OCI-LY3 (cell line): ENCODE results near the gene EWSR1.

Experiments used
- CTCF ChIP-seq: fragments of 200-600, 300-600 bp; sonication (generic); IDR thresholded peaks from 2 replicates; pipeline ENCODE4 v1.5.1; 2014; ENCODE audit warnings: antibody characterized with exemption, low read length, low read depth
- EZH2phosphoT487 ChIP-seq: fragments of 200-600 bp; shearing (Covaris generic); IDR thresholded peaks from 2 replicates; pipeline ENCODE4 v1.6.1; 2018; ENCODE audit warnings: antibody characterized with exemption, mixed run types, low read depth

- TF ChIP-seq CTCF = no peak
- TF ChIP-seq EZH2phosphoT487 = no peak
Measured at GRCh38 chr22:29335656-29336055, 67.6 kb downstream of the EWSR1 start.
